Neuronal stem cell (in vitro differentiated cells): ENCODE measurements around the gene METTL21A.

ENCODE experiments used
- DNase-seq: peaks from one replicate; pipeline ENCODE4 v3.0.0-alpha.2; 2013; ENCODE audit warnings: low spot score
- H2AFZ ChIP-seq: one replicate; pipeline ENCODE4 v1.6.1; 2013; ENCODE audit warnings: mild to moderate bottlenecking, low read length, inconsistent platforms
- H2AK5ac ChIP-seq: 2 replicates; pipeline ENCODE4 v1.6.1; 2013; ENCODE audit warnings: low read depth, mild to moderate bottlenecking, inconsistent platforms, low read length, moderate library complexity, mixed read lengths
- H2BK120ac ChIP-seq: 2 replicates; pipeline ENCODE4 v1.6.1; 2013; ENCODE audit warnings: low read depth, mild to moderate bottlenecking, inconsistent platforms, low read length, moderate library complexity, mixed read lengths
- H2BK12ac ChIP-seq: one replicate; pipeline ENCODE4 v1.6.1; 2013; ENCODE audit warnings: low read length, inconsistent platforms
- H2BK15ac ChIP-seq: 2 replicates; pipeline ENCODE4 v1.6.1; 2013; ENCODE audit warnings: mild to moderate bottlenecking, low read length, inconsistent platforms, mixed read lengths
- H2BK5ac ChIP-seq: one replicate; pipeline ENCODE4 v1.6.1; 2013; ENCODE audit warnings: inconsistent platforms, mild to moderate bottlenecking, low read length, moderate library complexity
- H3K14ac ChIP-seq: one replicate; pipeline ENCODE4 v1.6.1; 2013; ENCODE audit warnings: low read length, inconsistent platforms
- H3K18ac ChIP-seq: 2 replicates; pipeline ENCODE4 v1.6.1; 2013; ENCODE audit warnings: low read length, inconsistent platforms
- H3K23ac ChIP-seq: 2 replicates; pipeline ENCODE4 v1.6.1; 2013; ENCODE audit warnings: low read depth, mild to moderate bottlenecking, mixed read lengths, low read length, inconsistent platforms; ENCODE audit not compliant: poor library complexity
- H3K27ac ChIP-seq: replicated peaks from 3 replicates; pipeline ENCODE4 v1.5.1; 2013; ENCODE audit warnings: low read length, inconsistent platforms
- H3K27me3 ChIP-seq, 3 experiments: 2 replicates each; pipeline ENCODE4 v1.6.1; 2013; ENCODE audit warnings: low read length in 3 of 3, mild to moderate bottlenecking in 2 of 3, inconsistent platforms in 1 of 3, low read depth in 1 of 3, mixed read lengths in 1 of 3, moderate library complexity in 1 of 3; ENCODE audit not compliant: control insufficient read depth in 3 of 3, insufficient read depth in 3 of 3
- H3K36me3 ChIP-seq, 2 donors: replicated peaks in 1 of 2; 2 replicates each; pipeline ENCODE4 v1.6.1; 2013; ENCODE audit warnings: low read length in 2 of 2; ENCODE audit not compliant: control insufficient read depth in 2 of 2, insufficient read depth in 2 of 2
- H3K4ac ChIP-seq: 2 replicates; pipeline ENCODE4 v1.6.1; 2013; ENCODE audit warnings: inconsistent platforms, mild to moderate bottlenecking, low read length, moderate library complexity
- H3K4me1 ChIP-seq, 2 donors: 1 replicate in 1 of 2; 2 replicates in 1 of 2; pipeline ENCODE4 v1.6.1; 2013; ENCODE audit warnings: low read length in 2 of 2, low read depth in 1 of 2; ENCODE audit not compliant: control insufficient read depth in 2 of 2, insufficient read depth in 1 of 2
- H3K4me2 ChIP-seq: one replicate; pipeline ENCODE4 v1.6.1; 2013; ENCODE audit warnings: mild to moderate bottlenecking, low read length, inconsistent platforms; ENCODE audit not compliant: insufficient read depth, poor library complexity, severe bottlenecking
- H3K4me3 ChIP-seq, 2 donors: 2 replicates each; pipeline ENCODE4 v1.5.1; 2013; ENCODE audit warnings: low read length in 2 of 2, mild to moderate bottlenecking in 2 of 2, inconsistent platforms in 1 of 2, moderate library complexity in 1 of 2
- H3K79me1 ChIP-seq: one replicate; pipeline ENCODE4 v1.6.1; 2013; ENCODE audit warnings: low read depth, mild to moderate bottlenecking, inconsistent platforms, low read length, moderate library complexity
- H3K9ac ChIP-seq: one replicate; pipeline ENCODE4 v1.6.1; 2013; ENCODE audit warnings: mild to moderate bottlenecking, low read depth, low read length, inconsistent platforms; ENCODE audit not compliant: poor library complexity
- H3K9me3 ChIP-seq, 2 donors: replicated peaks in 1 of 2; 2 replicates each; pipeline versions ENCODE3 to v1.6.1; 2013; ENCODE audit warnings: low read length in 2 of 2, mild to moderate bottlenecking in 2 of 2, inconsistent platforms in 1 of 2, low read depth in 1 of 2, mixed read lengths in 1 of 2, moderate library complexity in 1 of 2; ENCODE audit not compliant: control insufficient read depth in 2 of 2, insufficient read depth in 1 of 2
- H4K8ac ChIP-seq: one replicate; pipeline ENCODE4 v1.6.1; 2013; ENCODE audit warnings: low read depth, mild to moderate bottlenecking, inconsistent platforms, low read length, moderate library complexity
- H4K91ac ChIP-seq: one replicate; pipeline ENCODE4 v1.6.1; 2013; ENCODE audit warnings: low read length, low read depth, mild to moderate bottlenecking, inconsistent platforms; ENCODE audit not compliant: poor library complexity
- WGBS, 2 donors: extraction: QIAGEN DNeasy Blood & Tissue Kit; methylation state at CpG; one replicate each; pipeline ENCODE4 v1.1.7; 2013; ENCODE audit warnings: missing lambda C conversion rate in 2 of 2, mixed read lengths in 1 of 2; ENCODE audit not compliant: insufficient read length in 2 of 2, insufficient replicate concordance in 1 of 2; ENCODE audit errors: extremely low coverage in 2 of 2; 5-methylcytosine and 5-hydroxymethylcytosine counted together

The METTL21A gene

DNA sequence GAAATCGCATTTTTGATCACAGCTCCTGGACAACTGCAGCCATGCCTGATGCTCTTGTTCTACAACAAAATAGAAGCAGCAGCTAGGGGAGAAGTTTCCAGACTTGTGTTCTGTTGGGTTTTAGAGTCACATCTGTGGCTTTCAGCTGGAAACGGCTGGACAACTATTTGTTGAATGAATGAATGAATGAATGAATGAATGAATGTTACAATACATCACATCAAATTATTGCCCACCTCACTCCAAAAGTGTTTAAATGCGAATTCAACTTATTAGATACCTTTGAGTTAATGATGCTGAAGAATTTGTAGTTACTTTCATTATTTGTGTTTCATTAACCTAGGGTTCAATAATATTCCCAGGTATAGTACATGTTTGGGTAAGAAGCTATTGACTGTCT lies 8.5 kb upstream of the METTL21A start:
- Histone ChIP-seq H3K36me3 (no peaks in the 10 kb centered on the region), H2BK120ac (no peak overlapping the region), H3K9ac (no peak overlapping the region), H3K23ac (no peak overlapping the region), H2AFZ (no peak overlapping the region), H2BK12ac (no peak overlapping the region), H2BK15ac (no peak overlapping the region), H3K4me2 (no peak overlapping the region), H3K18ac (no peak overlapping the region), H2BK5ac (no peak overlapping the region), H3K4me3 (no peak overlapping the region), H3K4ac (no peak overlapping the region), H4K8ac (no peak overlapping the region), H3K14ac (no peak overlapping the region), H3K79me1 (no peaks in the 10 kb centered on the region), H3K4me1 (no peaks in the 10 kb centered on the region), H2AK5ac (no peak overlapping the region), H3K27me3 (peaks cover 0 to 14% (median 0%) of the 10 kb centered on the region in 3 experiments), H3K27ac (no peak overlapping the region), H4K91ac (no peak overlapping the region), H3K9me3 (no peaks in the 10 kb centered on the region)
- WGBS, 2 donors = no CpG with 5 or more reads among the region's 3 CpGs
- DNase-seq = no peak

DNA sequence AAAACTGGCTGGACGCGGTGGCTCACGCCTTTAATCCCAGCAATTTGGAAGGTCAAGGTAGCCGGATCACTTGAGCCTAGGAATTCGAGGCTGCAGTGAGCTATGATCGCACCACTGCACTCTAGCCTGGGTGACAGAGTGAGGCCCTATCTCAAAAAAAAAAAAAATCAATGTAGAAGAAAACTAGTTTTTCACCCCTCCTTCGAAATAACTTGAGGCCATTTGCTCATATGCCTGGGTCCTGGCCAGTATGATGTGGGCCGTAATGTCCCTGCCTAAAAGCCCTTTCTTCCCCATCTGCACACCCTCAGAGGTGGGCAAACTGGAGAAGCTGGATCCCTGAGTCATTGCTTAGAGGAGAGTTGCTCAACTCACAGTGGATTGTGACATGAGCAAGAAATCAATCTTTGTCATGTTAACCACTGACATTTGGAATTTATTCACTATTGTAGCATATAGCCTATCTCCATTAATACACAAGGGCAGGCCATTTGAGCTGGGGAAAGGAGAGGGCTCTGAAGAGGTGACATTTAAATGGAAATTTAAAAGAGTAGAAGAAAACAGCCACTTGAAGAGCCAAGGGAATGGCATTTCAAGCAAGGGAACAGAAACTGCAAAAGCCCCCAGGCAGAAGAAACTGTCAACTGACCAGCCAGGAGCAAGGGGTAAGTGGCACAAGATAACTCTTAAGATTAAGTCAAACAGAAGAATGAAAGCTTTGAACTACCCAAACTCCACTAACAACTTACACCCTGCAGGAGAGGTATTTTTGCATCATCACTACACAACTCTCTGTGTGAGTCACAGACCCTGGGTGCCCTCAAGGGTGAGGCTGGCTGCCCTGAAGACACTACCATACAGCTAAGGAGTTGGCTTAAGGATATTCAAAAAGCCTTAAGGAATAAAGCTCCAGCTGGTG lies 7.6 kb upstream of the METTL21A start:
- no peak overlapping the region for H2BK12ac ChIP-seq
- H3K27me3 ChIP-seq = peaks cover 0 to 14% (median 0%) of the 10 kb centered on the region in 3 experiments
- no peak overlapping the region for H4K91ac ChIP-seq
- H4K8ac ChIP-seq = no peak overlapping the region
- no peak overlapping the region for H3K18ac ChIP-seq
- no peak overlapping the region for H2BK120ac ChIP-seq
- no peak overlapping the region for H2AFZ ChIP-seq
- no peak for DNase-seq
- H3K4ac ChIP-seq = no peak overlapping the region
- H3K4me2 ChIP-seq = no peak overlapping the region
- H2BK5ac ChIP-seq = no peak overlapping the region
- H3K4me3 ChIP-seq = no peak overlapping the region
- H3K9me3 ChIP-seq = no peaks in the 10 kb centered on the region
- H2AK5ac ChIP-seq = no peak overlapping the region
- no peak overlapping the region for H3K23ac ChIP-seq
- no peak overlapping the region for H3K27ac ChIP-seq
- no peak overlapping the region for H3K14ac ChIP-seq
- H2BK15ac ChIP-seq = no peak overlapping the region
- H3K79me1 ChIP-seq = no peaks in the 10 kb centered on the region
- no peaks in the 10 kb centered on the region for H3K4me1 ChIP-seq
- no CpG with 5 or more reads among the region's 8 CpGs for WGBS, 2 donors
- H3K9ac ChIP-seq = no peak overlapping the region
- no peaks in the 10 kb centered on the region for H3K36me3 ChIP-seq

DNA sequence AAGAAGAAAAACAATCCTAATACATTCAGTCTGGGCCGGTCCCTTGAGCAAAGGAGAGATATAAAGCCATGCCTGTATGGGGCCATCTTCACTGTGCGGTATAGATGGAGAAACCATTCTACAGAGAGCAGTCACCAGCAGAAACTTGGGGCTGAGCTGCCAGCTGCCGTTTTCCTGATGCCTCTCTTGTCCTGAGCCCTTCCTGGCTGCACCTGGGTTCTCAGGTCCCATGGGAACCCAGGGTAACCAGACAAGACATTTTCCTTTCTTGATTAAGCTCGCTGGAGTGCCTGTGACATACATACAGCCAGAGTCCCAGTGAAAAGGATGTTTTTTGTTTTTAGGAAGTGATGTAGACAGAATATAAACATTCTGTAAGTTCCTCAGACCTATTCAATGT lies 5.3 kb upstream of the METTL21A start:
- Histone ChIP-seq H2AK5ac (no peak overlapping the region), H3K4ac (no peak overlapping the region), H3K79me1 (no peaks in the 10 kb centered on the region), H3K9ac (no peak overlapping the region), H3K4me3 (no peak overlapping the region), H3K4me2 (no peak overlapping the region), H2BK120ac (no peak overlapping the region), H2AFZ (no peak overlapping the region), H3K27ac (no peak overlapping the region), H3K23ac (no peak overlapping the region), H3K36me3 (no peaks in the 10 kb centered on the region), H2BK5ac (no peak overlapping the region), H3K27me3 (peaks cover 0 to 7% (median 0%) of the 10 kb centered on the region in 3 experiments), H3K14ac (no peak overlapping the region), H4K8ac (no peak overlapping the region), H2BK15ac (no peak overlapping the region), H2BK12ac (no peak overlapping the region), H3K9me3 (no peaks in the 10 kb centered on the region), H4K91ac (no peak overlapping the region), H3K18ac (no peak overlapping the region), H3K4me1 (no peaks in the 10 kb centered on the region)
- no CpG with 5 or more reads among the region's 4 CpGs for WGBS, 2 donors
- DNase-seq = no peak

DNA sequence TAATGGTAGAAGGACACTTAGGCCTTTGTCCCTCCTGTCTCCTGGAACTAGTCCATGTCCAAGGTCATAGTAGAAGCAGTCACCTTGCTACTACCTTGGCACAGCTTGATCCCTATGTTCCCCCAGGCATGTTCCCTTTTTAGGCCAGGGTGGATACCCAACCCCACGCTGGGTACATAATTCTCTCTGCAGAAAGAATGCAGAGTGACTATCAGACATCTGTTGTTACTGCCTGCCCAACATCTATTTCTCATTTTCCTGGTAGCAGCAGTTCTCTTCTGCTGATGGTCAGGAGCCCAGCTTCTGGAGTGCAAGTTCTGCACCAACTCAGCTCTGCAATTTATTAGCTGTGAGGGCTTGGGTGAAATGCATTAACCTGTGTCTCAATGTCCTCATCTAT lies 4.4 kb upstream of the METTL21A start:
- DNase-seq = no peak
- Histone ChIP-seq H3K4me3 (no peak overlapping the region), H3K18ac (no peak overlapping the region), H3K79me1 (peaks cover 2% of the 10 kb centered on the region), H3K9ac (no peak overlapping the region), H3K36me3 (no peaks in the 10 kb centered on the region), H2BK15ac (no peak overlapping the region), H2BK120ac (no peak overlapping the region), H3K27me3 (peaks cover 0 to 7% (median 0%) of the 10 kb centered on the region in 3 experiments), H3K14ac (no peak overlapping the region), H3K4me1 (no peaks in the 10 kb centered on the region), H3K23ac (no peak overlapping the region), H2BK5ac (no peak overlapping the region), H2AK5ac (no peak overlapping the region), H4K8ac (no peak overlapping the region), H3K4ac (no peak overlapping the region), H2AFZ (no peak overlapping the region), H3K9me3 (no peaks in the 10 kb centered on the region), H3K27ac (no peak overlapping the region), H4K91ac (no peak overlapping the region), H2BK12ac (no peak overlapping the region), H3K4me2 (no peak overlapping the region)
- WGBS, 2 donors = no CpG with 5 or more reads among the region's 1 CpG
